HL-60/S4 treated with phorbol 12-myristate 13-acetate at 8.2 ng/mL for 4 days and 3 days (cell line): Measurements from ENCODE around the gene SDC4.
"Not testable (repeated sequence)": the region's sequence is repeated elsewhere in the genome, so short reads cannot be mapped to it uniquely, and the experiment has no call there.

Source experiments
- in situ Hi-C: fragments of 300-500 bp; cut with MboI; formaldehyde crosslinking; loops from 2 replicates; pipeline ENCODE4 v1.15.0; 2022; ENCODE audit warnings: low sequenced_read_pairs

SDC4 gene

GRCh38 chr20:45365444-45365970 is 17.3 kb upstream of the SDC4 start:
- in situ Hi-C loops, result no loop called here

- in situ Hi-C loops, result no loop called here
These were observed 15.6 kb upstream of the SDC4 start for GRCh38 chr20:45363611-45364492.

GRCh38 chr20:45362804-45363610 is 14.8 kb upstream of the SDC4 start, which contains the start of gene SYS1:
TSS of gene SYS1 (plus strand) at chr20:45363156. CDS start at chr20:45363532, 376 bp downstream.
- in situ Hi-C loops, result no loop called here

GRCh38 chr20:45361793-45362192 is 13.6 kb upstream of the SDC4 start:
- in situ Hi-C loops, result no loop called here

GRCh38 chr20:45359406-45360148 is 11.4 kb upstream of the SDC4 start:
- in situ Hi-C loops, result no loop called here

- in situ Hi-C loops, result no loop called here
These were observed 10.8 kb upstream of the SDC4 start for GRCh38 chr20:45359069-45359405.

- in situ Hi-C loops, result no loop called here
These were observed 10.3 kb upstream of the SDC4 start for GRCh38 chr20:45358282-45359068.

- in situ Hi-C loops, result no loop called here
These were observed 7.2 kb upstream of the SDC4 start for GRCh38 chr20:45355209-45356084.

- in situ Hi-C loops, result no loop called here
These were observed 6.4 kb upstream of the SDC4 start for GRCh38 chr20:45354423-45355208.

- in situ Hi-C loops, result no loop called here
These were observed 5.5 kb upstream of the SDC4 start for GRCh38 chr20:45353746-45354145.

GRCh38 chr20:45352729-45353128 is 4.5 kb upstream of the SDC4 start:
- in situ Hi-C loops, result no loop called here

GRCh38 chr20:45350795-45351194 is 2.6 kb upstream of the SDC4 start:
- in situ Hi-C loops, result not testable (repeated sequence)

GRCh38 chr20:45350217-45350616 is 2.0 kb upstream of the SDC4 start:
- in situ Hi-C loops, result no loop called here

- in situ Hi-C loops, result no loop called here
These were observed 808 bp downstream of the SDC4 start for GRCh38 chr20:45347297-45347935.

- in situ Hi-C loops, result no loop called here
These were observed 1.4 kb downstream of the SDC4 start for GRCh38 chr20:45346851-45347250.

GRCh38 chr20:45346291-45346718 is 1.9 kb downstream of the SDC4 start:
- in situ Hi-C loops, result no loop called here

- in situ Hi-C loops, result no loop called here
These were observed 2.9 kb downstream of the SDC4 start for GRCh38 chr20:45345104-45345936.
